Forelimb muscle (tissue), 1 donor: ENCODE results near the gene IL15RA. TPM values are rescaled to one million over a fixed set of nuclear protein-coding genes. Genes with fewer than 3 reads are reported as not detected.
A peak's percentile ranks its signal among the peaks of the same experiment; 100 is the strongest.

Experiments used
- DNase-seq: peaks from one replicate; pipeline ENCODE4 v3.0.0-alpha.2; 2013; ENCODE audit warnings: low read depth
- polyA plus RNA-seq: library from polyadenylated mRNA; unstranded; fragments of 120-200 nt; gene quantifications from one replicate; pipeline ENCODE4 v1.2.1, GENCODE V29; 2013; ENCODE audit not compliant: insufficient read length

The IL15RA gene, protein sequence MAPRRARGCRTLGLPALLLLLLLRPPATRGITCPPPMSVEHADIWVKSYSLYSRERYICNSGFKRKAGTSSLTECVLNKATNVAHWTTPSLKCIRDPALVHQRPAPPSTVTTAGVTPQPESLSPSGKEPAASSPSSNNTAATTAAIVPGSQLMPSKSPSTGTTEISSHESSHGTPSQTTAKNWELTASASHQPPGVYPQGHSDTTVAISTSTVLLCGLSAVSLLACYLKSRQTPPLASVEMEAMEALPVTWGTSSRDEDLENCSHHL
- polyA plus RNA-seq = 2.2 TPM

DNA sequence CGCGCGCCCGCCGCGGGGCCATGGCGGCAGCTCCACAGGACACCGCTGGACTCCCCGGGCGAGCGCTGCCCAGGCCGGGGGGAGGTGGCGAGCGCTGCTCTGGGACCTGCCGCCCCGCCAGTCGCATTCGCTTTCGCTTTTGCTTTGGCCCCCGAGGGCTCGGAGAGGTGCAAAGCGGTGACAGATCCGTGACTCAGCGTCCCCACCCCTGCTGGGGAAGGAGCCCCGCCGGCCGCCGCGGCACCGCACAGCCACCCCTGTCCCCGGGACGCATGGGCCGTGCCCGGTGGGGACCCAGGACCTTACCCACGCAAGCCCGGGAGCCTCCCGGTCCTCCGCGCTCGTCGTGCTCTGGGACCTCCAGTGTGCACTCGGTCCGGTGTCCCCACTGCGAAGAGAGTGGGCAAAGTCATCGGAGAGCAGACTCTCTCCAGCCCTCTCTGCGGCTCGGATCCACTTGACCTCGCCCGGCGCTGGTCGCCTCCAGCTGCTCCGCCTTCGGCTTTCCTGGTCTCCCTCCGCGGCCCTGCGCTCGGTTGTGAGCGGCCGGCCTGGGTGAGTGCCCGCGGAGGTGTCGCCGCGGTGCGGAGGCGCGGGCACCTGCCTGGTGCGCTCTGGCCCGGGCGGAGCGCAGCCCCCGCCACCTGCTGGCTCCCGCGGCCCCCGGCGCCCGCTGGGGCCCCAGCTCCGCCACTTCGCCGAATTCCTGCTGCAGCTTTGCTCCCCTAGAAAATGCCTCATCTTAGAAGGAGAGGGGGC lies at the start of gene IL15RA:
IL15RA (minus strand) TSS at position 73 of the 759 bp plus-strand sequence; CDS start at position 22, 51 bp downstream.
- no peak for DNase-seq

- DNase-seq = no peak
Observed at GRCh38 chr10:6025683-6026255, 48.4 kb upstream of the IL15RA start.

DNA sequence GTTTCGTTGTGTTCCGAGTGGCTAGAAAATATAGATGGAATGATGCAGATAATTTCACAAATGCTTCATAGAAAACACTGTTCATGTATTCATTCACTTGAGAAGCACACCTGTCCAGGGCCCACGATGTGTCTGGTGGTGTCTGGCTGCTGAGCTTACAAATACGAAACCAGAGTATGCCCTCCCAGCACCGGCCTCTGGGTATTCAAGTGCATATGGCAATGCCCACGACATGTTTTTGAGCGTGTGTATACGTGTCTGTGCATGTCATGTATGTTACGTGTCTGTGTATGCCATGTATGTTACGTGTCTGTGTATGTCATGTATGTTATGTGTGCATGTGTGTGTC lies 47.0 kb upstream of the IL15RA start:
- DNase-seq = no peak

GRCh38 chr10:6023661-6024333 lies 46.5 kb upstream of the IL15RA start:
- no peak for DNase-seq

DNA sequence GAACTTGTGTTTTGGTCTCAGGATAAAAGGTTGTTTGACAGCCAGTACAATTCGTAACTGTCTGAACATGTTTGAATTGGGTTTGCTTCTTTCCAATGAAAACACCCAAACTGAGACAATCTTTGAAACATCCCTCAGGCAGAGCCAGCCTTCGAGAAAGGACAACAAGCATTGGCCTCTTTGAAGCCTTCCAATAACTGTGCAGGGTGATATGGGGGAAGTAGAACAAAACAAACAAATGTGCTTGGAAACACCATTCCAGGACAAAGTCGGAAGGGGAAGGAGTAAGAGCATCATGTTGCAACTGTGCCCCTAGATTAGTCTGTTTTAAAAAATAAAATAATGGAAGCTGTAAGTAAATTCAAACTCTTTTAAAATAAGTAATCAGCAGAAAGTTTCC lies 45.3 kb upstream of the IL15RA start:
- DNase-seq = no peak

- DNase-seq = no peak
Observed at GRCh38 chr10:6020826-6021225, 43.5 kb upstream of the IL15RA start.

DNA sequence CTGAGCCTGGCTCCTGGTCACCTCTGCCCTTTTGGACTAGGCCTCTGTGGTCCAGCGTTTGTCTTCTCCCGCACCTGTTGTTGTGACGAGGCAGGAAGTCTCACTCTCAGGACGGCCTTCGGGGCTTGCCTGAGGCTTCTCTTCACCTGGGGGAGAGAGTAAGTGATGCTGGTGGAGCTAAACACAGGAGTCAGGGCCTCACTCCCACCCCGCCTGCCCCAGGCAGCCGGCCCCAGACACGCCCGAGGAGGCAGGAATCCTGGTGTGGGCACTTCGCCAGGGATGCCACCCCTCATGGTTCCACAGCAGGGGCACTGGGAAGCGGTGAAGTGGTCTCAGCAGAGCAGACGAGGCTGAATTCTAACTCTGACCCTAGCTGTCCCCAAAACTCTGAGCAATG lies 42.5 kb upstream of the IL15RA start:
- DNase-seq = no peak

DNA sequence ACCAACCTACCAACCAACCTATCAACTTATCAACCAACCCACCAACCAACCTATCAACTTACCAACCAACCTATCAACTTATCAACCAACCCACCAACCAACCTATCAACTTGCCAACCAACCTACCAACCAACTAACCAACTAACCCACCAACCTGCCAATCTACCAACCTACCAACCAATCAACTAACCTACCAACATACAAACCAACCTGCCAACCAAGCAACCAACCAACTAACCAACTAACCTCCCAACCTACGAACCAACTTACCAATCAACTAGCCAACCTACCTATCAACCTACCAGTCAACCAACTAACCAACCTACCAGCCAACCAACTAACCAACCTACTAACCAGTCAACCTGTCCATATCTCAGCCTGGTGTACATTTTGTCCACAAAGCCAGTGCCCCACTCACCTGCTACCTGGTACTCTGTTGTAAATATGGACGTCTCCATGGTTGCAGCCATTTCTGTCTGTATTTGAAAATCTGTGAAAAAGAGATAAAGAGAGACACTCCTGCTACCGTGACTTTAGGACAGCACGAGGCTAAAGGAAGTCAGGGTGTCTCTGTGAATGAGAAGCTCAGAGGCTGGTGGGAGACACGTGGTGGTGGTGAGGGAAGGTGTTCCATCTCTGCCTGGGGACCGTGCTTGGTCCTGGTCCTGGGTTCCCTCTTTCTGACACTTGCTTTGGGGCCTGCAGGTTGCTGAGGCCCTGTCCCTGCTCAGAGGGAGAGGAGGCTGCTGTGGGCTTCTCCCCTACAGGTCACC lies 41.9 kb upstream of the IL15RA start:
- DNase-seq = no peak

DNA sequence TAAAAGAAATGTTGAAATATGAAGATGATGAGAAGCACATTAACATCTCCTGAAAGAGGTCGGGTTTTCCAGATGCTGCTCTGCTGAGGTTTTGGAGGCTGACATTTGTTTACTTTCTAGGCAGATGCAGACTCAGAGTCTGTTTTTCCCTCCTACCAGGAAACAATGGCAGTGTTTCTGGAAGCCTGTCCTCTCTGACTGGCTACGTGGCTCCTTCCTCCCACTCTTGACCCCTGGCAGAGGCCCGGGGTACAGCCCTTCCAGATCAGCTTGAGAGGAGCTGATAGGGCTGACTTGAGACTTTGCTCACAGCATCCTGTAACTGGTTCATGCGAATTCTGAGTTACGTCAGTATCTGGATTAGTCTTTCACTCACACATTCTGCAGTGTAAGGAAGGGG lies 41.1 kb upstream of the IL15RA start:
- DNase-seq = no peak

DNA sequence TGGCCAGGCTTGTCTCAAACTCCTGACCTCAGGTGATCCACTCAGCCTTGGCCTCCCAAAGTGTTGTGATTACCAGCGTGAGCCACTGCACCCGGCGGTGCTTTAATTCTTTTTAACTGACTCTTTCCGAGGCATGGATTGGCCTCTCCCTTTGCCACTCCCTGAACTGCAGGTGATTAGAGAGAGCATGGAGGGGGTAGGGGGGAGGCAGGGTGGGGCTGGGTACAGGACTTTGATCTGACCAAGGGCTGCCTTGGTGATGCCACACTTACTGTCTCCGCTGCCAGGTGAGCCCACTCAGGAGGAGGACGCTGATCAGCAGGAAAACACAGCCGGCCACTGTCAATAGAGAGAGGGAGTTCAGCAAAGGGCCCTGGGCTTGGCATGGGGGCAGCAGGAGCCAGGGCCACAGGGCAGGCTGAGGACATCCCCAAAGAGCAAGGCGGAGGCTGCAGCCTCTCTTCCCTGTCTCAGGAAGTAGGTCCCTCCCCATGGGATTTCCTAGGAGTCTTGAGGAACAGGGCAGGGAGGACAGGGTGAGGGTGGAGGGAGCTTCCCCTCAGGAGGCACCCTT lies 40.5 kb upstream of the IL15RA start:
- DNase-seq = no peak

- peak; percentile 22 for DNase-seq
Observed at GRCh38 chr10:6014241-6014761, 37.0 kb upstream of the IL15RA start.

GRCh38 chr10:6013413-6014192 lies 36.3 kb upstream of the IL15RA start:
- DNase-seq = no peak

- DNase-seq = no peak
Observed at GRCh38 chr10:6012121-6012905, 35.0 kb upstream of the IL15RA start.

GRCh38 chr10:6011558-6011957 lies 34.2 kb upstream of the IL15RA start:
- no peak for DNase-seq

DNA sequence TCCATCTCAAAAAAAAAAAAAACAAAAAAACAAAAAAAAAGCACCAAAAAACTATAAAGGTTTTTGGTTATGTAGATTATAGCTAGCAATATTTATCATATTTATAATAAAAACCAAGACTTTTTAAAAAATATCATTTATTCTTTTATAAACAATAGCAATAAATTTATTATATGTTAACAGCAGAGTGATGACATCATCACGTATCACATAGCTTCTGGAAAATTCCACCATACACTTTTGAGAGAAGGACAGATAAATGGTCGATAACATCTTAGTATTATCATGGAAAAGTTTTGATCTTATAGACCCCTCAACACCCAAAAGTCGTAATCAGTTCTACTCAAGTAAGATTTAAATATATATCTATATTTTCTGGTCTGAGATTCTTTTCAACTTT lies 33.2 kb upstream of the IL15RA start:
- no peak for DNase-seq

DNA sequence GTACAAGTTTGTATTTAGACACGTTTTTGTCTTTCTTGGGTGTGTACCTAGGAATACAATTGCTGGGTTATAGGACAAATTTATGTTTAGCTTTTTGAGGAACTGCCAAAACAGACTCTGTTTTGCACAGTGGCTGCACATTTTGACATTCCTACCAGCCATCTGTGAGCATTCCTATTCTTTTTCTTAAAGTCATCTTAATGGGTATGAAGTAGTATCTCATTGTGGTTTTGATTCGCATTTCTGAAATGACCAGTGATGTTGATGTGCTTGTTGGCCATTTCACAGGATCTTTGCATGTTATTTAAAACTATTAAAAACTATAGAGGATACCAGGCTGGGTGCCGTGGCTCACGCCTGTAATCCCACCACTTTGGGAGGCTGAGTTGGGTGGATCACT lies 32.6 kb upstream of the IL15RA start:
- no peak for DNase-seq

- no peak for DNase-seq
Observed at GRCh38 chr10:6009150-6009549, 31.8 kb upstream of the IL15RA start.

- DNase-seq = no peak
Observed at GRCh38 chr10:6008497-6009142, 31.3 kb upstream of the IL15RA start.

DNA sequence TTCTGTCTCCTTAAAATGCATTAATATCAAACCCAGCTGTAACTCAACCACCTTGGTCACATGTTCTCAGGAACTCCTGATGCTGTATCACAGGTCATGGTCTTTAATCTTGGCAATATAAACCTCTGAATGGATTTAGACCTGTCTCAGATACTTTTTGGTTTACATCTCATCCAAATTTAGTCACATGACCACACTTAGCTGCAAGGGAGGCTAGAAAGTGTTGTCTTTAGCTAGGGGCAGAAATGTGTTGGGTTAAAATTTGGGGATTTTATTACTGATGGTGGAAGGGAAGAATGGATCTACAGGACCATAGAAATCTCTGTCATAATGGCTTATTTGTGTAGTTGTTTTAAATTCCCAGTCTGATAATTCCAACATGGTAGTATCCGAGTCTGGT lies 29.6 kb upstream of the IL15RA start:
- DNase-seq = no peak
